Transverse colon (tissue), 3 donors: ENCODE results near the gene TSPAN9.

Experiments used
- CTCF ChIP-seq, 5 experiments: fragments of 200-600 bp in 3 of 5; fragments of 450-650 bp in 2 of 5; sonication (generic) in 3 of 5; IDR thresholded peaks; 1 replicate in 2 of 5; 2 replicates in 3 of 5; pipeline ENCODE4 v1.5.1; 2016 to 2017; ENCODE audit warnings: antibody characterized with exemption in 5 of 5, inconsistent platforms in 3 of 5, mild to moderate bottlenecking in 2 of 5, moderate library complexity in 1 of 5
- POLR2A ChIP-seq: fragments of 450-650 bp; IDR thresholded peaks from one replicate; pipeline ENCODE4 v1.6.1; 2016; ENCODE audit warnings: antibody characterized with exemption, mild to moderate bottlenecking, moderate library complexity

- TF ChIP-seq CTCF (IDR thresholded peaks at IDR 0.05) (no peak), POLR2A (no peak)
Measured at GRCh38 chr12:3046441-3047200, 30.6 kb upstream of the TSPAN9 start.
